ENCODE measurements around the gene BTN1A1. TPM values are rescaled to one million over a fixed set of nuclear protein-coding genes. Genes with fewer than 3 reads are reported as not detected.
"Not testable (repeated sequence)": the region's sequence is repeated elsewhere in the genome, so short reads cannot be mapped to it uniquely, and the experiment has no call there.

Gene BTN1A1
- polyA plus RNA-seq, 4 donors, result 0.15 to 0.29 (median 0.24) TPM

GRCh38 chr6:26507658-26508057, 7.6 kb downstream of the BTN1A1 start:
- DNase-seq (ENCODE audit: low read depth in 4 of 4, low spot score in 3 of 4), result no peak

GRCh38 chr6:26511033-26511432, 10.9 kb downstream of the BTN1A1 start:
- not testable (repeated sequence) for DNase-seq (ENCODE audit: low read depth in 4 of 4, low spot score in 3 of 4)

DNA sequence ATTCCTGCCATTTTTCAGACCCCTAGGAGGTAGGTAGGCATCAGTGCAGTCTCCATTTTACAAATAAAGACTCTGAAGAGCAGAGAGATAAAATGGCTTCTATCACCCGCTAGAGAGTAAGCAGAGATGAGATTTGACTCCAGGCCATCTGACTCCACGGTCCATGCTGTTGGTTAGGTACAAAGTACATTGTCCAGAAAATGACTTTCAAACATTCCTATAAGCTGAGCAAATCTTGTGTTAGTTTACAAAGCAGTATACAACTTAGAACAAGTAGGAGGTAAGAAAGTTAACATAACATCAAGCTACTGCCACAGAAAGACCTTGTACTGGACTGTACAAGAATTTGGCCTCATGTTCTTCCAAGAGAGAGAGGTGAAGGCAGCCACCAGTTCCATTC, 14.9 kb downstream of the BTN1A1 start:
- no peak for DNase-seq (ENCODE audit: low read depth in 4 of 4, low spot score in 3 of 4)

- DNase-seq (ENCODE audit: low read depth in 4 of 4, low spot score in 3 of 4), result no peak
Observed at GRCh38 chr6:26516481-26517427, 16.7 kb downstream of the BTN1A1 start.

- no peak for DNase-seq (ENCODE audit: low read depth in 4 of 4, low spot score in 3 of 4)
Observed at GRCh38 chr6:26519359-26519758, 19.3 kb downstream of the BTN1A1 start.

DNA sequence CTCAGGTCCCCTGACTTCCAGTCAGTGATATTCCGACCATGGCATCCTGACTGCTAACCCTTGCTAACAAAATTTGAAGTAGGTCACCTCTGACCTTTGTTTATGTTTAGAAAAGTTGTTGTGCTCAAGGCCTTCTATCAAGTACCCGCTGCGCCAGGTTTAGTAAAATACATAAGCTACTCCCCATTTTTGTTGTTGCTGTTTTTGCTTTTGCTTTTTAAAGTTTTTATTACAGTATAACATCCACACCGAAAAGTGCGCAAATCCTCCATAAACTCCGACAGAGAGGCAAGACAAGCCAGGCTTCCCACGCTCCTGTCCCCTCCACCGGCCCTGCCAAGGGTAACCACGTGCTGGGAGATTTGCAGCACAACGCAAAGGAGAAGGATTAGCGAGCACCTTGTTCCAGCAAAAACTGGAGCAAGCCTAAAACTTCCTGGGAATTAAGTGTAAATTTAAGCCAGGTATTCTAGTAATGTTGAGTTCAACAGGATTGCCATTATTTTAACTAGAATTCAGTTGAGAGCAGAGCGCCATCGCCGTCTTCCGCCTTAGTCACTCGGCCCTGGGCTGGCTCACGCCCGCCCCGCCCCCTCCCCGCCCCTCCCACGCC, 20.2 kb downstream of the BTN1A1 start:
- DNase-seq (ENCODE audit: low read depth in 4 of 4, low spot score in 3 of 4), result peak in 1 of 4 donors; percentile 68

DNA sequence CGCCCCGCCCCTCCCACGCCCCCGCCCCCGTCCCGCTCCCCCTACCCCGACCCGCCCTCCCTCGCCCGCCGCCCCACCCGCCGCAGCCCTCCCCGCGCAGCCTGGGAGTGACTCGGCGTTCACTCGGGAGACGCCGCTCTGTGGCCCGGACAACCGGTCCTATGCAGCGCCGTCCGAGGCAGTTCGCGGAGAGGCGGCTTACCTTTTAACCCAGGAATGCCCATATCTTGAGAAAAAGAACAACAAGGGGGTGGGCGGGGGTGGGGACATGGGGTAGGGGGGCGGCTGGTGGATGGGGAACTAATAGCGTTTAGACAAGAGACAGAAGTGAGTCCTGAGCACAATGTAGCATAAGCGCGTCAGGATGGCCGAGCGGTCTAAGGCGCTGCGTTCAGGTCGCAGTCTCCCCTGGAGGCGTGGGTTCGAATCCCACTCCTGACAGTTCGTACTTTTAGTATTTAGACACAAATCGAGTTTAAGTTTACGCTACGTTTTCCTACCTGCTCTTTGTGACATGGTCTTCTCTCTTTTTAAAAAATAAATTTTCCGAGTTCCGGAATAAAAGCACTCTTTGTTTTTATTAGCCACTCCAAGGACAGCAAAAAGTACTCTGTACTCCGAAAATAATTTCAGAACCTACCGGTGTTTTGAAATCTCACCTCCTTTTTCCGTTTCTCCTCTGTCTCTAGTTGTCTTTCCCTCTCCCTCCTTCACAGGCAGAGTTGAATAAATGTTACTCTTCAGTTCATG, 20.9 kb downstream of the BTN1A1 start:
- peak in 3 of 4 donors; percentile 82 to 89 (median 83) for DNase-seq (ENCODE audit: low read depth in 4 of 4, low spot score in 3 of 4)

DNA sequence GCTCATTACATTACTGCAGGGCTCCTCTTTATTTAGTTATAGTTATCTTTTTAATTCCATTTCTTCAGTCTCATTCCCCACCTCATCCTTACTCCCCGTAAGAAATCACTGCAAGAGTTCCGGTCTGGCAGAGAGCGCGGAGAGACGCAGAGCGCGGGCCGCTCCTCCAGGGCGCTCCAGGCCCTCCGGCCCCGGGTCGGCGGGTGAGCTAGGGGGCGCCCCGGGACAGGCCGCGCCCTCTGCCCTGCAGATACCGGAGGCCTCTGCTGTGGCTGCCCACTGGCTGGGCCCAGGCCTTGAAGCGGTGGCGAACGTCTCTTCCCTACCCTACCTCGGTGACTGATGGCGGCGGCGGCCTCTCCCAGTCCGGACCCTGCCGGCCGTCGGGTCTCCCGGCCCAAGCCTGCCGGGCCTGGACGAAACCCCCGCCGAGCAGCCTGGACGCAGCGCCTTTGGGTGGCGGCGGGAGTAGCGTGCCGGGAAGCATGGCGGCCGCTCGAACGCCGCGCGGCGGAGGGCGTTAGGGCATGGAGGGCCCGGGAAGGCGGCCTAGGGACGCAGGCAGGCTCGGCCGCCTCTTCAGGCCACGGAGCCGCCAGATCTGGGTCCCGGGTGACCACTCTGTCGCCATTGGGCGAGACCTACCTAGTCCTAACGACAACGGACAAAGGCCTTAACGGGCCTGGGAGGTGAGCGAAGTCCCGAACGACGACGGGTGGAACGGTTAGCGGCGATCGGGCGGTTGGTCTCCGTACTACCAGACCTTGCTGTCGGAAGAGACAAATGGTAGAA, 21.7 kb downstream of the BTN1A1 start:
- DNase-seq (ENCODE audit: low read depth in 4 of 4, low spot score in 3 of 4), result peak in 1 of 4 donors; percentile 60

- DNase-seq (ENCODE audit: low read depth in 4 of 4, low spot score in 3 of 4), result not testable (repeated sequence)
Observed at GRCh38 chr6:26522486-26523228, 22.6 kb downstream of the BTN1A1 start.

- DNase-seq (ENCODE audit: low read depth in 4 of 4, low spot score in 3 of 4), result not testable (repeated sequence)
Observed at GRCh38 chr6:26524314-26524713, 24.2 kb downstream of the BTN1A1 start.

DNA sequence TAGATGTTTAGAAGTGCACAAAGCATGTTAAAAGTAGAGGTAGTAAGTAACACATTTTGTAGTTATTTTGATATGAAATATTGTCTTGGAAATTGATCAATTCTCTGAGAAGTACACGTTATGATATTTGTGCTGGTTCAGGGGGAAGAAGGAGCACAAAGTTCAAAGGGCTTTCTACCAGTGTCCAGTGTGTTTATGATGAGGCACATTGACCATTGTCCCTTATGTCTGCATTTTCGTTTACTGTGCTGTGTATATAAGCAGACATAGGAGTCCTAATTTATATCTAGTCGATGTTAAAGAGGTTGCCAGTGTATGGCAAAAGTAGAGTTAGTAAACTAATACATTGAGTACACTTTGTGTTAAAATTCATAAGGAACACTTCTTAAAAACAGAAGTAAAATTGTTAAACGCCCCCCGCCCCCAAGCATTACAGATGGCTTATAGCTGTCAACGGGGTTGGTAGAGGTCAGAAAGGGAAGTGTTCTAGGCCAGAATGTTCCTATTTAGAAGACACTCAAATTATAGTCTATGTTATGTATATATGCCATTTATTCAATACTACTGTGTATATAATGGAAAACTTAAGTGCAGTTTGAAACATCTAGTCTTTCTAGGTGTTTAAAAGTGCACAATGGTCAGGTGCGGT, 24.7 kb downstream of the BTN1A1 start:
- DNase-seq (ENCODE audit: low read depth in 4 of 4, low spot score in 3 of 4), result no peak

- DNase-seq (ENCODE audit: low read depth in 4 of 4, low spot score in 3 of 4), result no peak
Observed at GRCh38 chr6:26525838-26526237, 25.7 kb downstream of the BTN1A1 start.

DNA sequence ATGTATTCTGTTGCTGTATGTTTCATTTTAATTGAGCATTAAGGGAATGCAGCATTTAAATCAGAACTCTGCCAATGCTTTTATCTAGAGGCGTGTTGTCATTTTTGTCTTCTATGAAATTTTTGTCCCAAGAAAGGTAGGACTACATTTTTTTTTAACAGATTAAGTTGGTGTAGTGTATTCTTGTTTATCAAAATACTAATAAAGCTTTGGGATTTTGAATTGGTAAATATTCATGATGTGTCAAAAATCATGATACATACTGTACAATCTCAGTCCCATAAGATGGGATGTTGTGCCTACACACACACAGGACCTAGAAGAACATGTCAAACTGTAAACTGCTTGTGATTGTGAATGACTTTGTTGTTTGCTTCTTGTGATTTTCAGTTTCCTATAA, 26.8 kb downstream of the BTN1A1 start:
- DNase-seq (ENCODE audit: low read depth in 4 of 4, low spot score in 3 of 4), result no peak

DNA sequence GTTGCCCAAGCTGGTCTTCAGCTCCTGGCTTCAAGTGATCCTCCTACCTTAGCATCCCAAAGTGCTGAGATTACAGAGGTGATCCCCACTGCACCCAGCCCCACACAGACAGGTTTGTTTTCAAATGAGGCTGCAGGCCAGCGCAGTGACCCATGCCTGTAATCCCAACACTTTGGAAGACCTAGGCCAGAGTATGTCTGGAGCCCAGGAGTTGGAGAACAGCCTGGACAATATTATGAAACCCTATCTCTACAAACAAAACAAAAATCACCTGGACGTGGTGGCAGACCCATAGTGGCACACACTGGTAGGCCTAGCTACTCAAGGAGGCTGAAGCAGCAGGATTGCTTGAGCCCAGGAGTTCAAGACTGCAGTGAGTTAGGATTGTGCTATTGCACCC, 30.1 kb downstream of the BTN1A1 start:
- no peak for DNase-seq (ENCODE audit: low read depth in 4 of 4, low spot score in 3 of 4)

DNA sequence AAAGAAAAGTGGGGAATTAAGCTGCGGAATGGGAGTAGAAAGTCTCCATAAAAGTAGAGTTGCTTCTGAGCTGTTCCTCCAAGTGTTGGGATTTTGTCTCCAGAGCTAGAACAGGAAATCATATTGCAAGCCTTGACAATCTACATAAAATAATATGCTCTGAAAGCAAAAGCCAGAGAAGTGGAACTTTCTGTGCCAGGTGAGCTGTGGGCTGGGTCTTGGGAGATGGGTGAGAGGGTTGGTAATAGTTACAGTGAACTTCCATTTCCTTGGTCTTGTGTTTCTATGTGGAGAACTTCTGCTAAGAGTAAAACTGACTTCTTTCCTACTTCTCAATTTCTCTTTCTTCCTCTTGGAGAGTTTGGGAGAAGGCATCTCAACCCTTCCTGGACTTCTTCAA, 31.8 kb downstream of the BTN1A1 start:
- no peak for DNase-seq (ENCODE audit: low read depth in 4 of 4, low spot score in 3 of 4)

- DNase-seq (ENCODE audit: low read depth in 4 of 4, low spot score in 3 of 4), result peak in 2 of 4 donors; percentile 82 to 89
Observed at GRCh38 chr6:26532699-26533531, 32.8 kb downstream of the BTN1A1 start.

DNA sequence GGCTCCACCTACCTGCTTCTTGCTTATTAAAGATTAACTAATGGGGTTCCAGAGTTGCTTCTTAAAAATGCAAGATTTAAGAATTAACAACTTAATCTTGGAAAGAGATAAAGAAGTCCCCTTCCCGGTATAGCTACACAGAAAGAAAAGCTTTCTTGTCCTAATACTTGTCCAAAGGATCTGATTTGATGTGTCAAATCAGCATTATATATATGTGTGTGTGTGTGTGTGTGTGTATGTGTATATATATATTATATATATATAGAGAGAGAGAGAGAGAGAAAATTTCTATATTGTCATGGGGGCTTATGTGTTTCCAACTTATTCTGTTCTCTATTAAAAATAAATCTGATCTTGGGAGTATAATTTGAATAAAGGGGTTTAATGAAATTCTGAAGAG, 33.4 kb downstream of the BTN1A1 start:
- no peak for DNase-seq (ENCODE audit: low read depth in 4 of 4, low spot score in 3 of 4)

All from left renal pelvis (tissue), 4 donors.